Renal cortex interstitium (tissue), 11 donors: ENCODE results near the gene CTSH. TPM values are rescaled to one million over a fixed set of nuclear protein-coding genes. Genes with fewer than 3 reads are reported as not detected.
A peak's percentile ranks its signal among the peaks of the same experiment; 100 is the strongest.
"Not testable (repeated sequence)": the region's sequence is repeated elsewhere in the genome, so short reads cannot be mapped to it uniquely, and the experiment has no call there.

Experiments
- DNase-seq, 11 donors: peaks; one replicate each; pipeline ENCODE4 v3.0.0-alpha.2; 2013; ENCODE audit warnings: low read depth in 9 of 11, low spot score in 4 of 11; ENCODE audit errors: extremely low read depth in 1 of 11
- polyA plus RNA-seq, 3 donors: library from polyadenylated mRNA; unstranded; fragments of 120-200 nt; gene quantifications; one replicate each; pipeline ENCODE4 v1.2.1, GENCODE V29; 2013; ENCODE audit not compliant: insufficient read length in 3 of 3

CTSH gene
- polyA plus RNA-seq, 3 donors: 118 to 167 (median 160) TPM

- DNase-seq: no peak
Measured at GRCh38 chr15:78913012-78913411, 31.8 kb downstream of the CTSH start.

- DNase-seq: no peak
Measured at GRCh38 chr15:78912316-78912715, 32.5 kb downstream of the CTSH start.

DNA sequence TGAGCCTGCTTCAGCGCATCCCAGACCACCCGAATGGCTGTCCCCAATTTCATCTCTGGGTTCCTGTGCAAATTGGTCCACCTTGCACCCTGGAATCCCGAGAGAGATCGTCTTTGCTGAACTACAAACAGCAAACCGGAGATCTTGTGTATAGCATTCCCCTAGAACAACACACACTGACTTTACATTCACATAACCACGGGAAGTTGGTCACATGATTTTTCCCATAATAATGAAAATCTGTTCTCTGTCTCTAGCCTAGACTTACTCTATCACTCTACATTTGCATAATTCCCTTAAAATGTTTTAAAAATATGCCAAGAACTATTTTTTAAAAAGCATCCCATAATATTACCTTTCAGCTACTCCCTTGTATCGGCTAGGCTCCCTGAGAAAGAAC, 34.6 kb downstream of the CTSH start:
- DNase-seq: no peak

DNA sequence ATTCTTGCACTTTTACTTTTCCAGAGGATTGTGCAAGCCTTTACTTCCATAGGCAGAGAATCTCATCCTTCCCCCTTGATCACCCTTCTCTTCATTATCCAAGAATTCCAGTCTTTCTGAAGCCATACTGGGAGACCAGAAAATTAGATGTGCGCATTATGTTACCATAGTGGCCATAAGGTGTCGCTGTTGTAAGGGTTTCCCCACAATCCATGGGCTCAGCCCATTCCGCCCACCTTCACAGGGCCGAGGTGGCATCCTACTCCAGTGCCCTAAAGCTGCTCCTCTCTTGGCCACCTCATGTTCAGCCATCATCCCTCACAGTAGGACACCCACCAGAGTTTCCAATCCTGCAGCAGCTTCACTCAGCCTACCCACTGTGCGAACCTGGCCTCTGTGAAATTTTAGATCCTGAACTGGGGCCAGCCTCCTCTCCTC, 35.0 kb downstream of the CTSH start:
- DNase-seq: peak in 5 of 11 donors; percentile 25 to 57 (median 33)

- DNase-seq: no peak
Measured at GRCh38 chr15:78909160-78909695, 35.6 kb downstream of the CTSH start.

GRCh38 chr15:78907577-78907976, 37.3 kb downstream of the CTSH start:
- no peak for DNase-seq

GRCh38 chr15:78906316-78906620, 38.6 kb downstream of the CTSH start:
- DNase-seq: no peak

GRCh38 chr15:78904599-78905358, 40.1 kb downstream of the CTSH start:
- no peak for DNase-seq

DNA sequence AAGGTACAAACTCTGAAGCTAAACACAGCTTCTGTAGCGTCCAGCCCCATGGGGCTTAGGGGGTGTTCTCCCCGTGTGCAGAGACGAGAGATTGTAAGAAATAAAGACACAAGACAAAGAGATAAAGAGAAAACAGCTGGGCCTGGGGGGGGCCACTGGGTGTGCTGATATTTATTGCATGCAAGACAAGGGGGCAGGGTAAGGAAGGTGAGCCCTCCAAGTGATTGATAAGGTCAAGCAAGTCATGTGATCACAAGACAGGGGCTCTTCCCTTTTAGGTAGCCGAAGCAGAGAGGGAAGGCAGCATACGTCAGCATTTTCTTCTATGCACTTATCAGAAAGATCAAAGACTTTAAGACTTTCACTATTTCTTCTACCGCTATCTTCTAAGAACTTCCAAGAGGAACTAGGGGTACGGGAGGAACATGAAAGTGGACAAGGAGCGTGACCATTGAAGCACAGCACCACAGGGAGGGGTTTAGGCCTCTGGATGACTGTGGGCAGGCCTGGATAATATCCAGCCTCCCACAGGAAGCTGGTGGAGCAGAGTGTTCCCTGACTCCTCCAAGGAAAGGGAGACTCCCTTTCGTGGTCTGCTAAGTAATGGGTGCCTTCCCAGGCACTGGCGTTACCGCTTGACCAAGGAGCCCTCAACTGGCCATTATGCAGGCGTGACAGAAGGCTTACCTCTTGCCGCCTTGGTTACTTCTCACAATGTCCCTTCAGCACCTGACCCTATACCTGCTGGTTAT, 42.4 kb downstream of the CTSH start:
- not testable (repeated sequence) for DNase-seq

DNA sequence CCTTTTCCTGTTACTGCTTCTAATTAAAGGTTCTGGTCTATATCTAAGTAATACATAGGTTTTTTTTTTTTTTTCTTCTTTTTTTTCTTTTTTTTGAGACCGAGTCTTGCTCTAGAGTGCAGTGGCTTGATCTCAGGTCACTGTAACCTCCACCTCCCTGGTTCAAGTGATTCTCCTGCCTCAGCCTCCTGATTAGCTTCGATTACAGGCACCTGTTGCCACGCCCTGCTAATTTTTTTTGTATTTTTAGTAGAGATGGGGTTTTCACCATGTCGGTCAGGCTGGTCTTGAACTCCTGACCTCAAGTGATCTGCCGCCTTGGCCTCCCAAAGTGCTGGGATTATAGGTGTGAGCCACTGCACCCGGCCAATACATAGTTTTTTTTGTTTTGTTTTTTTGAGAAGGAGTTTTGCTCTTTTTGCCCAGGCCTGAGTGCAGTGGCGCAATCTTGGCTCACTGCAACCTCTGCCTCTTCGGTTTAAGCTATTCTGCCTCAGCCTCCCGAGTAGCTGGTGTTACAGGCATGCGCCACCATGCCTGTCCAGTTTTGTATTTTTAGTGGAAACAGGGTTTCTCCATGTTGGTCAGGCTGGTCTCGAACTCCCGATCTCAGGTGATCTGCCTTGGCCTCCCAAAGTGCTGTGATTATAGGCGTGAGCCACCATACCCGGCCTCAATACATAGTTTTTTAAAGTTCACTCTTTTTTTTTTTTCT, 43.9 kb downstream of the CTSH start:
- DNase-seq: not testable (repeated sequence)

- no peak for DNase-seq
Measured at GRCh38 chr15:78898540-78898939, 46.3 kb downstream of the CTSH start.

DNA sequence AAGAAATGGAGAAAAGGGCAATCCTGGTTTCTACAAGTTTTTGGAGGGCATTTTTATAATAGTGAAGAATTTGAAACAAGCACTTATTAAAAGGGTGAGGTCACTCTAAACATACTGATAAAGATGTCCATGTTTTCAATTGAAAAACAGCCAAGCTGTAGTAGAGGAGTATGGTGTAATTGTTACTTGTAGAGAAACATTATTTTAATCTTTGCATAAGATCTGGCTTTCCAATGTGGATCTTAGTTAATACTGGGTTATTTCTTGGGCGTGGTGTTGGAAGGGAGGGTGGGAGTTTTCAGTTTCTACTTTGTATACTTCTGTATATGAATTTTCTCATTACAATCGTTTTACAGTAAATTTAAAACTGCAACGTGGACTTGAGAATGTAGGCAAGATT, 49.4 kb downstream of the CTSH start:
- no peak for DNase-seq

GRCh38 chr15:78893538-78893937, 51.3 kb downstream of the CTSH start:
- DNase-seq: no peak

GRCh38 chr15:78889000-78889399, 55.8 kb downstream of the CTSH start:
- DNase-seq: no peak

DNA sequence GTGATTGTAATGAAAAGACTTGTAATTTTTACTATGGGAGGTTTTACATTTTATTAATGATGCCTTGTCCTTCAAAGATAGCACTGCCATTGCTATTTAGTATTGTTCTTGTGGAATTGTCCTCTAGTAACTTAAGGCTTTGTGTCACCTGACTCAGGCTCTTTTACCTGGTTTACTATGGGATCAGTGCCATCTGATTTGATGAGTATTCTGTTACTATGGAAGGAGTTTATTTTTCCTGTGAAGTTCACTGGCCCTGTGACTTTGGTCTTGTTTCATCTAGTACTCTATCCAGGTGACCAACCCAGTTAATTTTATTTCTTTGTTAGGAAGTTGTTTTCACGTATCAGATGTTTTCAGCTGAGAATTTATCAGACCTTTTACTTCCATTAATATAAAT, 63.2 kb downstream of the CTSH start:
- DNase-seq: no peak

GRCh38 chr15:78880813-78881212, 64.0 kb downstream of the CTSH start:
- no peak for DNase-seq

- no peak for DNase-seq
Measured at GRCh38 chr15:78880242-78880533, 64.7 kb downstream of the CTSH start.

DNA sequence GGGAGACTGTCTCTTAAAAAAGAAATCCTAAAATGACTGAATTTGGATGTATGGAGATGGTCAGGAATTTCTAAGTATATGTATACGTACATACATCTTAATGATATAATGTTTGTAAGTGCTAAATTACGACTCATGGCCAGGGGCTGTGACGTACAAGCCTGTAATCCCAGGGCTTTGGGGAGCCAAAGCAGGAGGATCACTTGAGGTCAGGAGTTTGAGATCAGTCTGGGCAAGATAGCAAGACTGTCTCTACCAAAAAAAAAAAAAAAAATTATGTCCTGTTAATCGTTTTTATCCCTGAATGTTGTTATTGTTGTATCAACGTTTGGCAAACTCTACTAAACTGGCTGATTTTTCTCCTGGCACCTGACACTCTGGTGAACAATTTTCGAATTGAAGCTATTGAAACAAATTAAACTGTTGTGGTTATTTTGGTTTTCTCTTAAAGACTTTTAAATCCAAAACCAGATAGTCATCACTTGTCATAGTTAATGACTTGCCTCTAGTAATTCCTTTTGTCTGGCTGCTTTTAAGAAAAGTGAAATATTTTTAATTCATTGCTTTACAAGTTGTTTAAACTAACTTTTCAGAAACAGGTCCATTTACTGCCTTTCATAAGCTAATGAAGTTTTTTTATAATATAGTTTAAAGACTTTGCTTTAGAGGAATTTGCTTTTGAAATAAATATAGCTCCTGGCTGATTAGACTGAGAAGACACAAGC, 65.2 kb downstream of the CTSH start:
- DNase-seq: no peak

DNA sequence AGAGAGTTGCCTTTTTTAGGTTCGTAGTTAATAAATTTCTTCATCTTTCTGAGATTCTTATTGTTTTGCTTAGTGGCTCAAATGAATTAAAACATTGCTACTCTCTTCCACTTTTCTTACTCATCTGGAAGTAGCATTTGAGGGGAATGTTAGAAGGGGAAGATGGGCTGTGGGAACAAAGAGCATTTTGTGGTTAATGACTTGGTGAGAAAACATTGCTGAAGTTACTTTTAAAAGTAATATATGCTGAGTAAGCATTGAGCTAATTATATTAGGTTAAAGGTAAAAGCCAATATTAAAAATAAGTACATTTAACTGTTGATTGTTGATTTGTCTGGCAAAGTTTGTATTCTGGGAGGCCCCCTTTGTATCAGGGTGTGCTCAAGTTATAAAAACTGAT, 66.5 kb downstream of the CTSH start:
- DNase-seq: no peak
